HEK293T (cell line): ENCODE data around the gene ACD.

ENCODE experiments used
- CTCF ChIA-PET: fragments of 350-600 bp; formaldehyde crosslinking; extraction: SDS; loops from one replicate; lab custom pipeline; 2021; ENCODE audit warnings: antibody characterized with exemption, inconsistent platforms; lab: Yijun Ruan, JAX
- POLR2A ChIA-PET: fragments of 350-600 bp; formaldehyde crosslinking; extraction: SDS; loops from one replicate; lab custom pipeline; 2020; ENCODE audit warnings: antibody characterized with exemption, inconsistent platforms; lab: Yijun Ruan, JAX
- DNase-seq: peaks from one replicate; pipeline ENCODE4 v3.0.0; 2012; ENCODE audit warnings: mixed read lengths; ENCODE audit errors: extremely low spot score
- ARNT ChIP-seq: fragments of 450-650 bp; IDR thresholded peaks from 2 replicates; pipeline ENCODE4 v1.6.1; 2017; ENCODE audit warnings: mild to moderate bottlenecking
- BHLHE40 ChIP-seq: fragments of 450-650 bp; IDR thresholded peaks from 2 replicates; pipeline ENCODE4 v1.6.1; 2016; ENCODE audit warnings: mild to moderate bottlenecking, moderate library complexity, borderline replicate concordance
- CTBP1 ChIP-seq: fragments of 450-650 bp; IDR thresholded peaks from 2 replicates; pipeline ENCODE4 v1.6.1; 2016; ENCODE audit warnings: borderline replicate concordance
- ELF4 ChIP-seq: fragments of 450-650 bp; IDR thresholded peaks from 2 replicates; pipeline ENCODE4 v1.6.1; 2017; ENCODE audit warnings: antibody characterized with exemption
- FOXA1 ChIP-seq: fragments of 450-650 bp; IDR thresholded peaks from 2 replicates; pipeline ENCODE4 v1.6.1; 2016; ENCODE audit warnings: mild to moderate bottlenecking
- FOXK2 ChIP-seq: fragments of 450-650 bp; IDR thresholded peaks from 2 replicates; pipeline ENCODE4 v1.6.1; 2016; ENCODE audit warnings: mild to moderate bottlenecking
- FOXM1 ChIP-seq: fragments of 450-650 bp; IDR thresholded peaks from 2 replicates; pipeline ENCODE4 v1.6.1; 2017; ENCODE audit warnings: mild to moderate bottlenecking, borderline replicate concordance
- HDGF ChIP-seq: fragments of 450-650 bp; IDR thresholded peaks from 2 replicates; pipeline ENCODE4 v1.6.1; 2017; ENCODE audit warnings: antibody characterized with exemption, borderline replicate concordance
- L3MBTL2 ChIP-seq: fragments of 450-650 bp; conservative IDR thresholded peaks from 2 replicates; pipeline ENCODE4 v1.6.1; 2016; ENCODE audit warnings: mild to moderate bottlenecking
- LEF1 ChIP-seq: fragments of 450-650 bp; IDR thresholded peaks from 2 replicates; pipeline ENCODE4 v1.6.1; 2017; ENCODE audit warnings: mild to moderate bottlenecking, borderline replicate concordance
- NFRKB ChIP-seq: fragments of 450-650 bp; IDR thresholded peaks from 2 replicates; pipeline ENCODE4 v1.6.1; 2016; ENCODE audit warnings: mild to moderate bottlenecking, moderate library complexity
- SP1 ChIP-seq: fragments of 450-650 bp; IDR thresholded peaks from 2 replicates; pipeline ENCODE4 v1.6.1; 2017
- SUZ12 ChIP-seq: fragments of 450-650 bp; IDR thresholded peaks from 2 replicates; pipeline ENCODE4 v1.6.1; 2016; ENCODE audit warnings: mild to moderate bottlenecking
- TARDBP ChIP-seq: fragments of 450-650 bp; IDR thresholded peaks from 2 replicates; pipeline ENCODE4 v1.6.1; 2016
- ZNF384 ChIP-seq: fragments of 450-650 bp; IDR thresholded peaks from 2 replicates; pipeline ENCODE4 v1.6.1; 2016
- TF ChIP-seq, protein P1 (sequence below): fragments of 450-650 bp; IDR thresholded peaks from 2 replicates; pipeline ENCODE4 v1.6.1; 2016

ACD gene

DNA sequence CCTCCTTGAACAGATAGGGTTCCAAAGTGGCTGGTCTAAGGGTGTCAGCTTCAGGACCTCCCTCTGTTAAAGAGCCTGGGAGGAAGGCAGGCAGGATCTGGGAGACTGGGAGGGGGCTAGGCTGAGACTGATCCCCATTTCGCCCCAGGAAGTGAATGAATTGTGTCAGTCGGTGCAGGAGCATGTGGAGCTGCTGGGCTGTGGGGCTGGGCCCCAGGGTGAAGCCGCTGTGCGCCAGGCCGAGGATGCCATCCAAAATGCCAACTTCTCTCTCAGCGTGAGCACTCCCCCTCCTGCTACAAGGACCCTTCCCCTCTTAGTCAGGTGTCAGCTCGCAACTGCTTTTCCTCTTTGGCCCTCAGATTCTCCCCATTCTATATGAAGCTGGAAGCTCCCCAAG lies 9.0 kb downstream of the ACD start:
- no peak for DNase-seq
- ChIA-PET CTCF (interaction anchor here (0.6 to 1.7 kb wide), 4 partner anchors 9 to 137 kb away, joined by 3 to 7 read pairs (median 6); no protein-coding TSS in a partner anchor), POLR2A (interaction anchor here (1.8 kb wide), 1 partner anchor 9 kb away, joined by 10 read pairs; the partner anchor contains the start of gene ACD)
- no peak for TF ChIP-seq BHLHE40
- TF ChIP-seq FOXK2: no peak
- no peak for TF ChIP-seq CTBP1
- TF ChIP-seq ELF4: no peak
- TF ChIP-seq, protein P1, sequence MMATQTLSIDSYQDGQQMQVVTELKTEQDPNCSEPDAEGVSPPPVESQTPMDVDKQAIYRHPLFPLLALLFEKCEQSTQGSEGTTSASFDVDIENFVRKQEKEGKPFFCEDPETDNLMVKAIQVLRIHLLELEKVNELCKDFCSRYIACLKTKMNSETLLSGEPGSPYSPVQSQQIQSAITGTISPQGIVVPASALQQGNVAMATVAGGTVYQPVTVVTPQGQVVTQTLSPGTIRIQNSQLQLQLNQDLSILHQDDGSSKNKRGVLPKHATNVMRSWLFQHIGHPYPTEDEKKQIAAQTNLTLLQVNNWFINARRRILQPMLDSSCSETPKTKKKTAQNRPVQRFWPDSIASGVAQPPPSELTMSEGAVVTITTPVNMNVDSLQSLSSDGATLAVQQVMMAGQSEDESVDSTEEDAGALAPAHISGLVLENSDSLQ: no peak
- TF ChIP-seq HDGF: no peak
- no peak for TF ChIP-seq LEF1
- TF ChIP-seq ARNT: no peak
- TF ChIP-seq FOXM1: no peak
- TF ChIP-seq ZNF384: no peak

DNA sequence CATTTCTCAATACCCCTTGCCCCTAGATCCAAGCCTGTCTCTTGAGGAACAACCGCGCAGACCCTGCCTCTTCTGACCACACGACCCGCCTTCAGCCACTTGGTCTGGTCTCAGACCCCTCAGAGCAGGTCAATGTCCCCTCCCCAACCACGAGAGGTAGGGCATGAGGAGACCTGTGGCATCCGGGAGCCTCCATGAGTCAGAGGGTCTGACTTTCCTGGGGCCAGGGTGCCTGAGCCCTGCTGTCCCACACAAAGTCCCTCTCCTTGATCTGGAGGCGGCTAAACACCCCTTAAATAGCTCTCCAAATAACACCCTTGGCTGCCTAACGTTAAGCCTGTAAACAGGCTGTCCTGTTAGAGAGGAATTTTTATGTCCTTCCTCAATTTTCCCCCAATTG lies 10.0 kb downstream of the ACD start:
- no peak for TF ChIP-seq L3MBTL2
- ChIA-PET CTCF (interaction anchor here (1.4 to 1.7 kb wide), 2 partner anchors 13 to 129 kb away, joined by 6 read pairs; no protein-coding TSS in a partner anchor), POLR2A (no interaction called here)
- DNase-seq: no peak

DNA sequence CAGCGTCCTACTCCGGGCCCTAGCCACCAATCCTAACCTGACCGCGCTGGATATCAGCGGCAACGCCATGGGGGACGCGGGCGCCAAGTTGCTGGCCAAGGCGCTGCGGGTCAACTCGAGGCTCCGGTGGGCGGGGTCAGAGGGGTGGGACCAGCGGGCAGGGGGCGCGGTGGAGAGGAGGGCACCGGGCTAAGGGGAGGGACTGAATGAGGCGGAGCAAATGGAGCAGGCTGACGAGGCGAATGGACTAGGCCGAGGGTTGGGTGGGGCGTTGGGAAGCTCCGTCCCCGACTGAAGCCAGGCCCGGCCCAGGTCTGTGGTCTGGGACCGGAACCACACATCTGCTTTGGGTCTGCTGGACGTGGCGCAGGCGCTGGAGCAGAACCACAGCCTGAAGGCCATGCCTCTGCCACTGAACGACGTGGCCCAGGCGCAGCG lies 10.5 kb downstream of the ACD start:
- ChIA-PET CTCF (interaction anchor here (1.0 kb wide), 1 partner anchor 128 kb away, joined by 4 read pairs; no protein-coding TSS in a partner anchor), POLR2A (no interaction called here)
- no peak for DNase-seq
- TF ChIP-seq TARDBP (no peak), ZNF384 (no peak), ARNT (no peak), SP1 (no peak), FOXA1 (no peak), SUZ12 (no peak), LEF1 (no peak), HDGF (no peak), L3MBTL2 (no peak), NFRKB (no peak), ELF4 (no peak), FOXM1 (no peak)
- TF ChIP-seq, protein P1: no peak

DNA sequence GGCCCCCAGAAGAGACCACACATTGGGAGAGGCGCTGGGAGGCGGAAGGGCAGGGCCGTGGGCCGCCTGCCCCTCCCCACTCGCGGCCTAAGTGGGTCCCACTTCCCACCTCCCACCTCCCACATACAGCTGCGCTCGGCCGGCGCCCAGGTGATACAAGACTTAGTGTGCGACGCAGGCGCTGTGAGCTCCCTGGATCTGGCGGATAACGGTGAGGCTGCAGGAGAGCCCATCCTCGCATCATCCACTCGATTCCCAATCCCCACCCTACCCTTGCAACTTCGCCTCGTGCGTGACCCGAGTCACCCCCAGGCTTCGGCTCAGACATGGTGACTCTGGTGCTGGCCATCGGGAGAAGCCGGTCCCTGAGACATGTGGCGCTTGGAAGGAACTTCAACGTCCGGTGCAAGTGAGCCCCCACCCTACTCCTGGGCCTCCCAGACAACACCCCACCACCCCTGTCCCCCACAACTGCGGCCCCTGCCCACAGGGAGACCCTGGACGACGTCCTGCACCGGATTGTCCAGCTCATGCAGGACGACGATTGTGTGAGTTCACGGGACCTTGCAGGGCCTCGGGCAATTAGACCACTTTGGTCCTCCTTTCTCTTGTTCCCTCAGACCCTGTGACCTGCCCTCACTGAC lies 11.2 kb downstream of the ACD start:
- ChIA-PET POLR2A (no interaction called here), CTCF (interaction anchor here (1.0 kb wide), 1 partner anchor 127 kb away, joined by 4 read pairs; no protein-coding TSS in a partner anchor)
- no peak for TF ChIP-seq FOXK2
- TF ChIP-seq, protein P1: no peak
- no peak for DNase-seq

DNA sequence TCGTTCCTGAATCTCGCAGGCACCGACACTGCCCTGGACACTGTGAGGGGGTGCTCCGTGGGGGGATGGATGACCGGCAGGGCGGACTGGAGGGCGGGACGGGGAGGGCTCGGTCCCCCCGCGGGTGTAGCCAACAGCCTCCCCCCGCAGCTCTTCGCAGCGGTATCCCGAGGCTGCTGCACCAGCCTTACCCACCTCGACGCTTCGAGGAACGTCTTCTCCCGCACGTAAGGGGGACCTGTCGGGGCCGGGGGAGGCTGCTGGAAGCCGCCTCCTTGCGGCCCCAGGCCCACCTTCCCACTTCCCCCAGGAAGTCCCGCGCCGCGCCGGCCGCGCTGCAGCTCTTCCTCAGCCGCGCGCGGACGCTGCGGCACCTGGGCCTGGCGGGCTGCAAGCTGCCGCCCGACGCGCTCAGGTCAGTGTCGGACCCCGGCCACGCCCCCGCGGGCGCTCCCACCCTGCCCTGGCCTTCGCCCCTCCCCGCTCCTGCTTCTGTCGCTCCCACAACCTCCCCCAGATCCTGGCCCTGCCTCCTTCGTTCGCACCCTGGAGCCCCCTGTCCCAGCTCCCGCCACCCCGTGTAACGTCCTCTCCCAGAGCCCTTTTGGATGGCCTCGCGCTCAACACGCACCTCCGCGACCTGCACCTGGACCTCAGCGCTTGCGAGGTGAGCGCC lies 11.8 kb downstream of the ACD start:
- ChIA-PET CTCF (no interaction called here), POLR2A (interaction anchor here (0.9 kb wide), 1 partner anchor 12 kb away, joined by 6 read pairs; the partner anchor contains the start of gene ACD)
- TF ChIP-seq HDGF (no peak), ELF4 (no peak), ZNF384 (no peak)
- DNase-seq: no peak

DNA sequence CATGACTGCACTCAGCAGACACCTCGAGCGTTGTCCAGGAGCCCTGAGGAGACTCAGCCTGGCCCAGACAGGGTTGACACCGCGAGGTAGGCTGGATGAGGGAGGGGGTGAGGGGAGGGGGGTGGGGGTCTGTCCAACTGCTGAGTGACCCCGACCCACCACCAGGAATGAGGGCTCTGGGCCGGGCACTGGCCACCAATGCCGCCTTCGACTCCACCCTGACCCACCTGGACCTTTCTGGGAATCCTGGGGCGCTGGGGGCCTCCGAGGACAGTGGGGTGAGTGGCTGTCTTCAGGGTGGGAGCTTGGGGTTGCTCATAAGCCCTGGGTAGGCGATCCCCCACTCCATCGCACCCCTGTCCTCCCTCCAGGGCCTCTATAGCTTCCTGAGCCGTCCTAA lies 12.4 kb downstream of the ACD start:
- ChIA-PET CTCF (no interaction called here), POLR2A (interaction anchor here (0.9 to 1.7 kb wide), 2 partner anchors 12 to 127 kb away, joined by 3 to 6 read pairs; partner anchors contain the start of gene ACD)
- DNase-seq: no peak
- no peak for TF ChIP-seq FOXA1
- TF ChIP-seq SUZ12: no peak
- no peak for TF ChIP-seq TARDBP
- no peak for TF ChIP-seq BHLHE40
- no peak for TF ChIP-seq ARNT
- no peak for TF ChIP-seq HDGF
- no peak for TF ChIP-seq LEF1
- TF ChIP-seq SP1: no peak
- TF ChIP-seq CTBP1: no peak
- TF ChIP-seq ZNF384: no peak
- TF ChIP-seq, protein P1: no peak
- TF ChIP-seq NFRKB: no peak
- TF ChIP-seq ELF4: no peak
